Skeletal muscle satellite cell (primary cell): ENCODE data around the gene ATF2.

Source experiments
- H3K27me3 ChIP-seq: 2 replicates; pipeline ENCODE4 v1.7.0; 2013; ENCODE audit warnings: low read length; ENCODE audit not compliant: control insufficient read depth, insufficient read depth
- H3K36me3 ChIP-seq: 2 replicates; pipeline ENCODE4 v1.7.0; 2013; ENCODE audit warnings: mild to moderate bottlenecking, control low read depth, low read length; ENCODE audit not compliant: insufficient read depth
- H3K4me1 ChIP-seq: 2 replicates; pipeline ENCODE4 v1.7.0; 2013; ENCODE audit warnings: low read length; ENCODE audit not compliant: control insufficient read depth, insufficient read depth
- H3K4me2 ChIP-seq: 2 replicates; pipeline ENCODE4 v1.7.0; 2013; ENCODE audit warnings: mild to moderate bottlenecking, low read length
- H3K4me3 ChIP-seq: 2 replicates; pipeline ENCODE4 v1.7.0; 2013; ENCODE audit warnings: low read length
- H3K9ac ChIP-seq: 2 replicates; pipeline ENCODE4 v1.7.0; 2013; ENCODE audit warnings: mild to moderate bottlenecking, low read depth, low read length, moderate library complexity
- H3K9me3 ChIP-seq: replicated peaks from 2 replicates; pipeline ENCODE4 v1.7.0; 2013; ENCODE audit warnings: mild to moderate bottlenecking, control low read depth, low read length

ATF2 gene

GRCh38 chr2:175181104-175181876 lies 13.3 kb upstream of the ATF2 start, which contains the start of gene ATP5MC3:
Gene ATP5MC3 (minus strand): TSS chr2:175181710. CDS start chr2:175181393, 317 bp downstream.
- Histone ChIP-seq H3K27me3 (no peaks in the 10 kb centered on the region), H3K36me3 (peaks cover 36% of the 10 kb centered on the region), H3K4me2 (peak within 1 kb of the TSS; percentile 81), H3K9me3 (no peaks in the 10 kb centered on the region), H3K4me3 (peak within 1 kb of the TSS; percentile 77), H3K4me1 (peaks cover 10% of the 10 kb centered on the region), H3K9ac (peak within 1 kb of the TSS; percentile 90)

- H3K4me1 ChIP-seq, result peaks cover 15% of the 10 kb centered on the region
- peak overlapping the region; percentile 90 for H3K9ac ChIP-seq
- H3K36me3 ChIP-seq, result peaks cover 36% of the 10 kb centered on the region
- H3K27me3 ChIP-seq, result no peaks in the 10 kb centered on the region
- H3K9me3 ChIP-seq, result no peaks in the 10 kb centered on the region
- H3K4me3 ChIP-seq, result peak overlapping the region; percentile 77
- H3K4me2 ChIP-seq, result peak overlapping the region; percentile 81
These were observed 12.7 kb upstream of the ATF2 start for GRCh38 chr2:175180701-175181103.

- Histone ChIP-seq H3K27me3 (no peaks in the 10 kb centered on the region), H3K4me2 (no peak overlapping the region), H3K4me3 (no peak overlapping the region), H3K9me3 (no peaks in the 10 kb centered on the region), H3K36me3 (peaks cover 42% of the 10 kb centered on the region), H3K4me1 (peaks cover 14% of the 10 kb centered on the region), H3K9ac (no peak overlapping the region)
These were observed 8.6 kb upstream of the ATF2 start for GRCh38 chr2:175176624-175177023.

GRCh38 chr2:175175896-175176295 lies 7.9 kb upstream of the ATF2 start:
- peaks cover 42% of the 10 kb centered on the region for H3K36me3 ChIP-seq
- H3K4me3 ChIP-seq, result no peak overlapping the region
- H3K4me1 ChIP-seq, result peaks cover 14% of the 10 kb centered on the region
- H3K27me3 ChIP-seq, result no peaks in the 10 kb centered on the region
- no peaks in the 10 kb centered on the region for H3K9me3 ChIP-seq
- no peak overlapping the region for H3K9ac ChIP-seq
- H3K4me2 ChIP-seq, result no peak overlapping the region

GRCh38 chr2:175175320-175175719 lies 7.3 kb upstream of the ATF2 start:
- Histone ChIP-seq H3K36me3 (peaks cover 42% of the 10 kb centered on the region), H3K4me1 (peaks cover 14% of the 10 kb centered on the region), H3K9ac (no peak overlapping the region), H3K4me2 (no peak overlapping the region), H3K9me3 (no peaks in the 10 kb centered on the region), H3K4me3 (no peak overlapping the region), H3K27me3 (no peaks in the 10 kb centered on the region)

GRCh38 chr2:175170659-175171304 lies 2.8 kb upstream of the ATF2 start:
- Histone ChIP-seq H3K4me1 (peaks cover 18% of the 10 kb centered on the region), H3K4me2 (no peak overlapping the region), H3K4me3 (no peak overlapping the region), H3K9me3 (no peaks in the 10 kb centered on the region), H3K27me3 (no peaks in the 10 kb centered on the region), H3K9ac (no peak overlapping the region), H3K36me3 (peaks cover 6% of the 10 kb centered on the region)

GRCh38 chr2:175169191-175169590 lies 1.2 kb upstream of the ATF2 start:
- Histone ChIP-seq H3K9ac (peak overlapping the region; percentile 79), H3K36me3 (no peaks in the 10 kb centered on the region), H3K4me1 (peaks cover 14% of the 10 kb centered on the region), H3K27me3 (no peaks in the 10 kb centered on the region), H3K4me3 (no peak overlapping the region), H3K4me2 (peak overlapping the region; percentile 85), H3K9me3 (no peaks in the 10 kb centered on the region)

GRCh38 chr2:175168564-175168945 lies 552 bp upstream of the ATF2 start:
- H3K4me2 ChIP-seq, result peak overlapping the region; percentile 85

GRCh38 chr2:175167076-175167791 lies 769 bp downstream of the ATF2 start:
- H3K4me1 ChIP-seq, result peaks cover 14% of the 10 kb centered on the region
- H3K27me3 ChIP-seq, result no peaks in the 10 kb centered on the region
- peak overlapping the region; percentile 84 for H3K4me2 ChIP-seq
- H3K9me3 ChIP-seq, result no peaks in the 10 kb centered on the region
- H3K9ac ChIP-seq, result peak overlapping the region; percentile 99
- H3K4me3 ChIP-seq, result peak overlapping the region; percentile 97
- no peaks in the 10 kb centered on the region for H3K36me3 ChIP-seq

More at GRCh38 chr2:175168564-175168945, 552 bp upstream of the ATF2 start:
- Histone ChIP-seq H3K9me3 (no peaks in the 10 kb centered on the region), H3K4me1 (peaks cover 14% of the 10 kb centered on the region), H3K9ac (peak overlapping the region; percentile 79), H3K36me3 (no peaks in the 10 kb centered on the region), H3K27me3 (no peaks in the 10 kb centered on the region), H3K4me3 (peak overlapping the region; percentile 82)

- no peaks in the 10 kb centered on the region for H3K36me3 ChIP-seq
- peaks cover 14% of the 10 kb centered on the region for H3K4me1 ChIP-seq
- peak overlapping the region; percentile 99 for H3K9ac ChIP-seq
- no peaks in the 10 kb centered on the region for H3K27me3 ChIP-seq
- no peaks in the 10 kb centered on the region for H3K9me3 ChIP-seq
- peak overlapping the region; percentile 84 for H3K4me2 ChIP-seq
- peak overlapping the region; percentile 97 for H3K4me3 ChIP-seq
These were observed 1.7 kb downstream of the ATF2 start for GRCh38 chr2:175166216-175166824.

GRCh38 chr2:175164235-175164634 lies 3.8 kb downstream of the ATF2 start:
- H3K36me3 ChIP-seq, result no peaks in the 10 kb centered on the region
- H3K4me1 ChIP-seq, result peaks cover 13% of the 10 kb centered on the region
- no peak overlapping the region for H3K4me2 ChIP-seq
- H3K27me3 ChIP-seq, result no peaks in the 10 kb centered on the region
- H3K4me3 ChIP-seq, result no peak overlapping the region
- H3K9ac ChIP-seq, result no peak overlapping the region
- no peaks in the 10 kb centered on the region for H3K9me3 ChIP-seq
